ENCODE results near the gene ACOXL.

ACOXL gene

DNA sequence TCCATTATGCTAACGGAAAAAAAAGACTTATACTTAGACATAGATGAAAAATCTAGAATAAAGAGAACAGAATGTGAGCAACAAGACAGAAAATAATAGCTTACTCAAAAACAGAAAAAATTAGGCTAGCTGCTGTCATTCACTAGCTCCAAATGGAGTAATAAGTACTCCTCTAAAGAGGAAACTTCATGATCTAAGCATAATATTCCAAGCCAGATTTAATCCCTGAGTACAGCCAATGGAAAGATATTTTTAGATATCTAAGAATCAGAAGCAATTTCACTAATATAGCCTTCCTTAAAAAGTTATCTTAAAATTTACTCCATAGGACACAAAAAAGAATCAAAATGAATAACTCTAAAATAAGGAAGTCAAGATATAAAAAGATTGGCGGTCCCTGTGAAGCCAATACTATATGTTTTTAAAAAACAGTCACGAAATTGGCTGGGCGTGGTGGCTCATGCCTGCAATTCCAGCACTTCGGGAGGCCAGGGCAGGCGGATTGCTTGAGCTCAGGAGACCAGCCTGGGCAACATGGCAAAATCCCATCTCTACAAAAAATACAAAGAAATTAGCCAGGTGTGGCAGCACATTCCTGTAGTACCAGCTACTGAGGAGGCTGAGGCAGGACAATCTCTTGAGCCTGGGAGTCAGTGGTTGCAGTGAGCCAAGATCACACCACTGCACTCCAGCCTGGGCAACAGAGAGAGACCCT is 265.1 kb downstream of the ACOXL start:
- TF ChIP-seq, protein P1, sequence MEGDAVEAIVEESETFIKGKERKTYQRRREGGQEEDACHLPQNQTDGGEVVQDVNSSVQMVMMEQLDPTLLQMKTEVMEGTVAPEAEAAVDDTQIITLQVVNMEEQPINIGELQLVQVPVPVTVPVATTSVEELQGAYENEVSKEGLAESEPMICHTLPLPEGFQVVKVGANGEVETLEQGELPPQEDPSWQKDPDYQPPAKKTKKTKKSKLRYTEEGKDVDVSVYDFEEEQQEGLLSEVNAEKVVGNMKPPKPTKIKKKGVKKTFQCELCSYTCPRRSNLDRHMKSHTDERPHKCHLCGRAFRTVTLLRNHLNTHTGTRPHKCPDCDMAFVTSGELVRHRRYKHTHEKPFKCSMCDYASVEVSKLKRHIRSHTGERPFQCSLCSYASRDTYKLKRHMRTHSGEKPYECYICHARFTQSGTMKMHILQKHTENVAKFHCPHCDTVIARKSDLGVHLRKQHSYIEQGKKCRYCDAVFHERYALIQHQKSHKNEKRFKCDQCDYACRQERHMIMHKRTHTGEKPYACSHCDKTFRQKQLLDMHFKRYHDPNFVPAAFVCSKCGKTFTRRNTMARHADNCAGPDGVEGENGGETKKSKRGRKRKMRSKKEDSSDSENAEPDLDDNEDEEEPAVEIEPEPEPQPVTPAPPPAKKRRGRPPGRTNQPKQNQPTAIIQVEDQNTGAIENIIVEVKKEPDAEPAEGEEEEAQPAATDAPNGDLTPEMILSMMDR (IDR thresholded peaks at IDR 0.05; ENCODE audit: low read depth, low read length): no peak
- in situ Hi-C loops (cut with HindIII; ENCODE audit: low sequenced_read_pairs): no loop called here
- no peak overlapping the region for H3K4me3 ChIP-seq (ENCODE audit: low read depth, low read length)
- no peak for DNase-seq (ENCODE audit: low read depth, low spot score)

DNA sequence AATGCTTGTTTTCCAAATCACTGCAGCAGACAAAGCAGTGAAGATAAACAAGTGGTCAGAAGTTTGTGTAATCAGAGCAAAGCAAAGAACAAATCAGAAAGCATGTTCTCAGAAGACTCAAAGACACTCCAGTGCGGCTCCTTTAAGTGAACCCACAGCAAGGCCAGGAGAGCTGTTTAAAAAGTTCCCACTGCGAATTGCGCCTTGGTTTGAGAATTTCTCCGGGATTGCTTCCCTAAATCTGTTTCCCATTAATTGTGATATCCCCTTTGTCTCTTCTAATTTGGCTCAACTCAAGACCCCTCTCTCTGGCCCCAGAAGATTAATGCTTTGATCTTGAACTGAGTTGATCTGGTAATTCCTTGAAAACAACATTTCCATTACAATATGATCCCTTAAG is 265.9 kb downstream of the ACOXL start:
- TF ChIP-seq, protein P1 (IDR thresholded peaks at IDR 0.05; ENCODE audit: low read depth, low read length): no peak
- in situ Hi-C loops (cut with HindIII; ENCODE audit: low sequenced_read_pairs): no loop called here
- DNase-seq (ENCODE audit: low read depth, low spot score): no peak
- no peak overlapping the region for H3K4me3 ChIP-seq (ENCODE audit: low read depth, low read length)

DNA sequence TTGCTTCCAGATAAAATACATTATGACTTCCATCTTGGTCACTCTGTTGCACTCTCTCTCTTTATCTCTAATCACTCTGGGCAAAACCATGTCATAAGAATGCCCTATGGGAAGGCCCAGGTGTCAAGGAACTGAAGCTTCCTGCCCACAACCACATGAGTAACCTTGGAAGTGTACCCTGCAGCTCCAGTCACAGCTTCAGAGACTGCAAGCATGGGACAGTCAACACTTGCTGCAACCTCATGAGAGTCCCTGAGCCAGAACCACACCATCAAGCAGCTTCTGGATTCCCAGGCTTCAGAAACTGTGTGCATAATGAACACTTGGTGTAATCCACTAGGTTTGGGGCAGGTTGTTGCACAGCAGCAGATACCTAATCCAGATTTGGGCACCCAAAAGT is 267.3 kb downstream of the ACOXL start:
- TF ChIP-seq, protein P1 (IDR thresholded peaks at IDR 0.05; ENCODE audit: low read depth, low read length): no peak
- in situ Hi-C loops (cut with HindIII; ENCODE audit: low sequenced_read_pairs): no loop called here
- no peak for DNase-seq (ENCODE audit: low read depth, low spot score)
- no peak overlapping the region for H3K4me3 ChIP-seq (ENCODE audit: low read depth, low read length)

DNA sequence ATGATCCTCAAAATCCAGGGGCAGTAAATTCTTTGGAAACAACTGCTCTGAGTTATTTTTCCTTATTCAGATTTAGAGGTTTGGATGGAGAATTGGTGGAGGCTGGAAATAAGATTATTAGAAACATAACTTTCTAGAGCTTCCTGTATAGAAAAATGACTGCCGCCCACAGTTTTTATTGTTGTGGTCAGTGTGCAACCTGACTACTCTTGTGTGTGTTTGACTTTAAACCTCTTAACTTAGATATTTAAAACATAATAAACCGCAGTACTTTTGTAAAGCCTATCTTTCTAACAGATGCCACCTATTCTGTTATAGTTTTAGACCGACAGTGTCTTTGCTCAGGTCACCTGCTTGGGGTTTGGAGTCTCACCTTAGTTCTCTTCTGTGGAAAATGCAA is 272.9 kb downstream of the ACOXL start:
- DNase-seq (ENCODE audit: low read depth, low spot score): no peak
- in situ Hi-C loops (cut with HindIII; ENCODE audit: low sequenced_read_pairs): no loop called here
- TF ChIP-seq, protein P1 (IDR thresholded peaks at IDR 0.05; ENCODE audit: low read depth, low read length): no peak
- no peak overlapping the region for H3K4me3 ChIP-seq (ENCODE audit: low read depth, low read length)

DNA sequence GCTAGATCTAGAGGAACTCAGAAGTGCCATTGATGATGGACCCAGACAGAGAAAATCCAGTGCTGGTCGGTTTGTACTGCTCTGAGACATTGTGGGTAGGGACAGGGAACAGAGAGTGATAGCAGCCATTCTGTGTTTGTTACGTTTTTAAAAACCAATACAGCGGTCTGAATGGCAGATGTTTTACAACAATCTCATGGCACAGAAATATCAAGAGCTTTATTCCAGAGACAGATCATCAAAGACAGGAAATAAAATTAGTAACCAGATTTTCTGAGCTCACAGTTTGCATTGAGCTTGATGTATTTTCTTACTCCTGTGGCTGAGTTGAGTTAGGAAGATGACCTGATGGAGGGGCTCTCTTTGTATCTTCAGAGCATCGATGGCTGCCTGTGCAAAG is 273.4 kb downstream of the ACOXL start:
- TF ChIP-seq, protein P1 (IDR thresholded peaks at IDR 0.05; ENCODE audit: low read depth, low read length): no peak
- no peak overlapping the region for H3K4me3 ChIP-seq (ENCODE audit: low read depth, low read length)
- no peak for DNase-seq (ENCODE audit: low read depth, low spot score)
- in situ Hi-C loops (cut with HindIII; ENCODE audit: low sequenced_read_pairs): no loop called here

DNA sequence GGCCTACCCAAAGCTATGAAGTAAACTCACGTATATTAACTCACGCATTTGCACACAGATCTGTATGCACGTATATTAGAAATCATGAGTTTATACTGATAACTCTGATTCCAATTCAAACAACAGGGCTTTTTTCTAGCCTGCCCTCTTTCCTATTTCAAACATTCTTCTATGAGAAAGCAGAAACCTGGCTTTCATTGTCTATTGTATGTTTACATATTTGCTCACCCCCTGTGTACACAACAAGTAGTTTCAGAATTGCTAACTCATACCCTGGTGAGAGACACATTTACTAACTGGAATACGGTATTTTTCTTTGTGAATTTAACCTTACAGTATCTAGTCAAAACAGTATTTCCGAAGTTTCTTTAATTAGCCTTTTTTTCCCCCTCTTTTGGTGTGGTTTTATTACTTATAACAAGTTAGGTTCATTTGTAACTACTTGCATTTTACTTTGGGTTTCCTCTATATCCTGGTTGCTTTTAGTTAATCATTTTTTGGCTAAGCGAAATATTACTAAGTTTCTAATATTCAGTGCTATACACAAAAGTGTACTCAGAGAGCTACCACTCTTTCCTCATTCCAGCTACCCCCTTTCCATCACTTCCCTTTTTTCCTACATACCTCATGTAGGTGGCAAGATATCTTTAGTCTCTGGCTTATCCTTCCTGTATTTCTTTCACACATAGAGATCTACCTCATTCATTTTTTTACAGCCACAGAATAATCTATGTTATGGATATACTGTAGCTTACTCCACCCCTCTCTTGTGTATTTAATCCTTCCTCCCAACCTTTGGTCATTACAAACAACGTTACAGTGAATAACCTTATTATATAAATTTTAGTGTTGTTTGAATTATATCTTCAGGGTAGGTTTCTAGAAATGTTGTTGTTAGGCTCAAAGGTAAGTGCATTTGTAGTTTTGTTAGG is 275.6 kb downstream of the ACOXL start:
- in situ Hi-C loops (cut with HindIII; ENCODE audit: low sequenced_read_pairs): no loop called here
- TF ChIP-seq, protein P1 (IDR thresholded peaks at IDR 0.05; ENCODE audit: low read depth, low read length): no peak
- no peak for DNase-seq (ENCODE audit: low read depth, low spot score)
- H3K4me3 ChIP-seq (ENCODE audit: low read depth, low read length): no peak overlapping the region

All from astrocyte of the spinal cord (primary cell).